ENCODE results near the gene HBE1.

The HBE1 gene

DNA sequence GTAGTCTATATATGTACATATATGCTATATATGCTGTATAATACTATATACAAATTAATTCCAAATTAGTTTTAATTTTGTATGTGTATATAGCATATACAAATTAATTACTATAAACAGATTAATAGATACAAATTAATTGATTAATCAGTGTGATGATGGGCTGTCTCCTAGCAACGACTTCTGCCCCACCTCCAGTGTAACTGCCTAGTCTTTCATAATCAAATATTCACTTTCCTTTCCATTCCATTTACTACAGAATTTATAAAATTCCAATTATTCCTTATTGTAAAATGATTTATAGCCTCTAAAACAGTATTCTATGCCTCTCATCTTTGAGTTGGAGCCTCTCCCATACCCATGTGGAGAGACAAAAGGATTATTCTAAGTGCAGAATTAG lies 36.4 kb downstream of the HBE1 start:
- TF ChIP-seq, protein P1, sequence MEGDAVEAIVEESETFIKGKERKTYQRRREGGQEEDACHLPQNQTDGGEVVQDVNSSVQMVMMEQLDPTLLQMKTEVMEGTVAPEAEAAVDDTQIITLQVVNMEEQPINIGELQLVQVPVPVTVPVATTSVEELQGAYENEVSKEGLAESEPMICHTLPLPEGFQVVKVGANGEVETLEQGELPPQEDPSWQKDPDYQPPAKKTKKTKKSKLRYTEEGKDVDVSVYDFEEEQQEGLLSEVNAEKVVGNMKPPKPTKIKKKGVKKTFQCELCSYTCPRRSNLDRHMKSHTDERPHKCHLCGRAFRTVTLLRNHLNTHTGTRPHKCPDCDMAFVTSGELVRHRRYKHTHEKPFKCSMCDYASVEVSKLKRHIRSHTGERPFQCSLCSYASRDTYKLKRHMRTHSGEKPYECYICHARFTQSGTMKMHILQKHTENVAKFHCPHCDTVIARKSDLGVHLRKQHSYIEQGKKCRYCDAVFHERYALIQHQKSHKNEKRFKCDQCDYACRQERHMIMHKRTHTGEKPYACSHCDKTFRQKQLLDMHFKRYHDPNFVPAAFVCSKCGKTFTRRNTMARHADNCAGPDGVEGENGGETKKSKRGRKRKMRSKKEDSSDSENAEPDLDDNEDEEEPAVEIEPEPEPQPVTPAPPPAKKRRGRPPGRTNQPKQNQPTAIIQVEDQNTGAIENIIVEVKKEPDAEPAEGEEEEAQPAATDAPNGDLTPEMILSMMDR (IDR thresholded peaks at IDR 0.05; ENCODE audit: insufficient read depth, low read depth, low read length, missing control alignments), result no peak
- DNase-seq (ENCODE audit: low read depth), result no peak
- H3K4me3 ChIP-seq (ENCODE audit: low read depth, low read length), result no peak overlapping the region

DNA sequence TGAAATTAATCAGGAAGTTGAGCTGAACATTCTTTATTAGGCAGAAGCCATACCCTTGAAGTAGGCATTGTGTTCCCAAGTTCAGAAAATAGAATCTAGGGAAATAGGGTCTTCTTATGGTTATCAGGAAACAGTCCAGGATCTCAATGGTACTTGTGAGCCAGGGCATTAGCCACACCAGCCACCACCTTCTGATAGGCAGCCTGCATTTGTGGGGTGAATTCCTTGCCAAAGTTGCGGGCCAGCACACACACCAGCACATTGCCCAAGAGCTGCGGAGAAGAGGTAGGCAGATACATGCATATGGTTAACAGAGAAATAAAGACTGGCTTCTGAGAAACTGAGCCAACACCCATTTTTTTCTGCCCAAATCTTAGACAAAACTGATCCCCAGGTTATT lies 36.9 kb downstream of the HBE1 start:
- TF ChIP-seq, protein P1 (IDR thresholded peaks at IDR 0.05; ENCODE audit: insufficient read depth, low read depth, low read length, missing control alignments), result no peak
- no peak overlapping the region for H3K4me3 ChIP-seq (ENCODE audit: low read depth, low read length)
- no peak for DNase-seq (ENCODE audit: low read depth)

DNA sequence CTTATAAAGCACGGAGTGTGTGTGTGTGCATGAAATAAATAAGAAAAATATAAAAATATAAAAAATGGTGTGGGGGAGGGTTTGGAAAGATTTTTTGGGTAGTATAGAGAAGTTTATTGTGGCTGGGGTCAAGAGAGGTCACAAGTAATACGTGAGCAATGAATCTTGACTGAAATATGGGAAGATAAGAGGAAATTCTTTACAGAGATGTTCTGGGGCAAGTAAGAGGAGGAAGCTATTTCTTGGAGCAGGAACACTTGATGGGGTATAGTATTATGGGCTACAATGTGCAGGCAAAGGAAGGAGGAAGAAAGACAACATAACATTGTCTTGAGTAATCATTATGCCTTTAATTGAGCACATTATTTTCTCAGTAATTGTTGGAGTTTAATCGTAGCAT lies 37.6 kb downstream of the HBE1 start:
- TF ChIP-seq, protein P1 (IDR thresholded peaks at IDR 0.05; ENCODE audit: insufficient read depth, low read depth, low read length, missing control alignments), result no peak

DNA sequence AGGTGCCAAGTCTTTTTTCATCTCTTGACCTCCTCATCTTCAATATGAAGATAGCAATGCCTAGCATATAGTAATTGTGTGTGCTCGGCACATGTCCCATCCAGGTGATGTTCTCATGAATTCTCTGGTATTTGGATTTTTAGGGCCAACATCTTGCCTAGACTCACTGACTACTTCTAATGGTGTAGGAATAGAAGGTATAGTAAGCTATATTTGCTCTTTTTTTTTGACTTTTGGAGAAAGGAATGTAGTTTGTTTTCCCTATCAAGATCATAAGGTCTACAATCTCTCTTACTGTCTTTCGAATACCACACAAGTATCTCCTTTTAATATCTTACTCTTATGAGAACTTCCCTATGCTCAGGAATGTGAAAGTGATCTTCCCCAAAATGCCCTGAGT lies 38.6 kb downstream of the HBE1 start:
- no peak for DNase-seq (ENCODE audit: low read depth)
- no peak overlapping the region for H3K4me3 ChIP-seq (ENCODE audit: low read depth, low read length)
- TF ChIP-seq, protein P1 (IDR thresholded peaks at IDR 0.05; ENCODE audit: insufficient read depth, low read depth, low read length, missing control alignments), result no peak

More for the DNA sequence above, 37.6 kb downstream of the HBE1 start:
- DNase-seq (ENCODE audit: low read depth), result no peak
- no peak overlapping the region for H3K4me3 ChIP-seq (ENCODE audit: low read depth, low read length)

DNA sequence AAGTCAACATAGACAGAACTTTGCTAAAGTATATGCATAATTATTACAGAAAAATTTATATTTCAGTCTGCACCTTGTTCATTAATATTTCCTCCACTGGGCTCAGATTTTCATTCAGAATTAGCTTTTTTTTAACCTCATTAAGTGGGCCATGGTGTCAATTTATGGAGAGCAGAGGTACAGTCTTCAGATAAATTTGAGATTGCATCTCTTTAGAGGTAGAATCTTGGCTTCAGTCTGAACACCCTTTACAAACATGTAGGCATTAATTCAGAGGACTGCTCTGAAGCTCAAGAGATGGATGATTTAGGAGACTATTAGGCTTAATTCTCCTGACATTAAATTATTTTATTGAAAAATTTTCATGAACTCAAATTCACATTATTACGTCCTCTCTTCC lies 39.5 kb downstream of the HBE1 start:
- H3K4me3 ChIP-seq (ENCODE audit: low read depth, low read length), result no peak overlapping the region
- TF ChIP-seq, protein P1 (IDR thresholded peaks at IDR 0.05; ENCODE audit: insufficient read depth, low read depth, low read length, missing control alignments), result no peak
- no peak for DNase-seq (ENCODE audit: low read depth)

DNA sequence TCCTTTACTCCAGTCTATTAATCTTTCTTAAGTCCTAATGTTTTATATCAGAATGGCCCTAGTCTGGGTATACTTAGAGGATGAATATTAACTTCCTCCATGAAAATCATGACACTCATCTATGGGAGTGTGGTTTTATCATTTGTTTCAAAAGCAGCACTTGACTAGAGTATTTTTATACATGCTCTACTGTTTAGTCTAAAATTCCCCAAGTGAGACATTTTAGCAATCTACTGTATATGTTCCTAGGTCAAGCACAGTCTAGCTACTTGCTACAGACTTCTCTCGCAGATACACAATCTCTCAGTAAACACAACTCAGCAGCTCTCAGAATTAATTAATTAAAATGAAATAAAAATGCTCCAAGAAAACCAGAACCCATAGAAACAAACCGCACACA lies 39.9 kb downstream of the HBE1 start:
- DNase-seq (ENCODE audit: low read depth), result no peak
- TF ChIP-seq, protein P1 (IDR thresholded peaks at IDR 0.05; ENCODE audit: insufficient read depth, low read depth, low read length, missing control alignments), result no peak
- H3K4me3 ChIP-seq (ENCODE audit: low read depth, low read length), result no peak overlapping the region

DNA sequence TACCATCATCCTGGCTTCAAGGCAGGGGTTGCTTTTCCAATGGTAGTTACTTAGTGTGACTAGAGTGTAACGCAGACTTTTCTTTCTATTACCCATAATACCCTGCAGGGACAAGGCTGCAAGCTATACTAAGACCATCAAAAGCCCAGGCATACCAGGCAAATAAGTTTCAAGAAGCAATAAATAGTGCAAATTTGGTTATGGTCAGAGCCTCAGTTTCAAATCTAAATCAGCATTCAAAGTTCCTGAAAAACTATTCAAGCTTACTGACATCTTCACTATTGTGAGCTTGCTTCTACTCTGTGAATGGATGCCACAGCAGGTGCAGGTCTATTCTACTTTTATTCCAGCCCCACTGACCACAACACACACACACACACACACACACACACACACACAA lies 40.4 kb downstream of the HBE1 start:
- TF ChIP-seq, protein P1 (IDR thresholded peaks at IDR 0.05; ENCODE audit: insufficient read depth, low read depth, low read length, missing control alignments), result no peak
- peak; percentile 5 for DNase-seq (ENCODE audit: low read depth)
- H3K4me3 ChIP-seq (ENCODE audit: low read depth, low read length), result no peak overlapping the region
